Lower lobe of right lung (tissue), 2 donors: Measurements from ENCODE around the gene SELL. TPM values are rescaled to one million over a fixed set of nuclear protein-coding genes. Genes with fewer than 3 reads are reported as not detected.

Experiments used
- ATAC-seq, 2 donors: fragments of 200-7000 bp; cut with Tn5 transposase; one replicate each; pipeline ENCODE4 v1.9.1; 2020 to 2022; ENCODE audit warnings: mild to moderate bottlenecking in 2 of 2, moderate library complexity in 2 of 2
- DNase-seq: peaks from one replicate; pipeline ENCODE4 v3.0.0-alpha.2; 2020
- H3K27ac ChIP-seq: fragments of 200-600 bp; one replicate; pipeline ENCODE4 v1.8.0; 2022
- H3K27me3 ChIP-seq: fragments of 200-600 bp; one replicate; pipeline ENCODE4 v1.8.0; 2022; ENCODE audit warnings: low read depth
- H3K36me3 ChIP-seq: fragments of 200-600 bp; one replicate; pipeline ENCODE4 v1.8.0; 2022; ENCODE audit warnings: mild to moderate bottlenecking
- H3K4me1 ChIP-seq: fragments of 200-600 bp; one replicate; pipeline ENCODE4 v1.8.0; 2022
- H3K4me3 ChIP-seq: fragments of 200-600 bp; one replicate; pipeline ENCODE4 v1.8.0; 2022; ENCODE audit warnings: mild to moderate bottlenecking
- H3K9me3 ChIP-seq: fragments of 200-600 bp; one replicate; pipeline ENCODE4 v1.8.0; 2022
- intact Hi-C: fragments of 100-400 bp; cut with DNase I; formaldehyde crosslinking; loops from one replicate; pipeline ENCODE4 v1.11.0; 2022
- total RNA-seq: library from RNA; stranded (reverse); fragmentation: NEBNext Ultra II Directional; extraction: Animal tissue kit (Norgen Biotek cat#: 25700); gene quantifications from one replicate; pipeline ENCODE4 v1.2.1, GENCODE V29; 2021
- TF ChIP-seq, protein P1 (sequence below): fragments of 200-600 bp; IDR thresholded peaks from one replicate; pipeline ENCODE4 v1.8.0; 2022; ENCODE audit warnings: antibody characterized with exemption, mild to moderate bottlenecking
- donor health status: DM: no; HTN: yes; CAD: no; lungs with severe emphysema.

The SELL gene
- total RNA-seq, 1 donor from 2014 or later = 23.8 TPM

GRCh38 chr1:169745015-169745861 is 33.8 kb upstream of the SELL start:
- Histone ChIP-seq H3K36me3 (no peaks in the 10 kb centered on the region), H3K4me1 (peaks cover 20% of the 10 kb centered on the region), H3K4me3 (no peak overlapping the region), H3K27me3 (peaks cover under 1% of the 10 kb centered on the region), H3K27ac (no peak overlapping the region), H3K9me3 (no peaks in the 10 kb centered on the region)
- ATAC-seq (no peak), DNase-seq (no peak)
- TF ChIP-seq, protein P1, sequence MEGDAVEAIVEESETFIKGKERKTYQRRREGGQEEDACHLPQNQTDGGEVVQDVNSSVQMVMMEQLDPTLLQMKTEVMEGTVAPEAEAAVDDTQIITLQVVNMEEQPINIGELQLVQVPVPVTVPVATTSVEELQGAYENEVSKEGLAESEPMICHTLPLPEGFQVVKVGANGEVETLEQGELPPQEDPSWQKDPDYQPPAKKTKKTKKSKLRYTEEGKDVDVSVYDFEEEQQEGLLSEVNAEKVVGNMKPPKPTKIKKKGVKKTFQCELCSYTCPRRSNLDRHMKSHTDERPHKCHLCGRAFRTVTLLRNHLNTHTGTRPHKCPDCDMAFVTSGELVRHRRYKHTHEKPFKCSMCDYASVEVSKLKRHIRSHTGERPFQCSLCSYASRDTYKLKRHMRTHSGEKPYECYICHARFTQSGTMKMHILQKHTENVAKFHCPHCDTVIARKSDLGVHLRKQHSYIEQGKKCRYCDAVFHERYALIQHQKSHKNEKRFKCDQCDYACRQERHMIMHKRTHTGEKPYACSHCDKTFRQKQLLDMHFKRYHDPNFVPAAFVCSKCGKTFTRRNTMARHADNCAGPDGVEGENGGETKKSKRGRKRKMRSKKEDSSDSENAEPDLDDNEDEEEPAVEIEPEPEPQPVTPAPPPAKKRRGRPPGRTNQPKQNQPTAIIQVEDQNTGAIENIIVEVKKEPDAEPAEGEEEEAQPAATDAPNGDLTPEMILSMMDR = no peak
- intact Hi-C loops = no loop called here

- intact Hi-C loops = no loop called here
- H3K27ac ChIP-seq = no peak overlapping the region
- TF ChIP-seq, protein P1 = no peak
- no peaks in the 10 kb centered on the region for H3K27me3 ChIP-seq
- ATAC-seq (peak; percentile 76 to 90), DNase-seq (peak; percentile 50)
- H3K9me3 ChIP-seq = no peaks in the 10 kb centered on the region
- no peaks in the 10 kb centered on the region for H3K36me3 ChIP-seq
- H3K4me3 ChIP-seq = no peak overlapping the region
- peaks cover 26% of the 10 kb centered on the region for H3K4me1 ChIP-seq
These were observed 30.4 kb upstream of the SELL start for GRCh38 chr1:169741666-169742394.

DNA sequence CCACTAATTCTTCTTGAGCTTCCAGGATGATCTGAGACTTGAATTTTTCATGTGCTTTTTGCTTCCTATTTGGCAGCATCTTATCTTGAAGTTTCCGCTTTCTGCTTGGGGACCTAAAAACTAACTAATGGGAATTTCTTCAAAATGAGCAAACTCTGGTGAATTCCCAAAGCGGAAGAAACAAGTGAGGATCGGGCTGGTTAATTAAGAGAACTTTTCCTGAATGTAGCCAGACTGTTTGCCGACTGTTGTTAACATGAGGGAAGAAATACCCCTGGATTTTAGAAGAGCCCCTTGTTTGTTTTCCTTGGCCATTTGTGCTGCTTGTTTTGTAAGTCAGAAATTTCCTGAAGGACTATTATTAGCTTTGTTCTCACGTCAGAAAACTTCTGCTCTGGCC is 28.6 kb upstream of the SELL start:
- intact Hi-C loops = no loop called here
- Histone ChIP-seq H3K4me1 (peaks cover 26% of the 10 kb centered on the region), H3K27ac (no peak overlapping the region), H3K36me3 (no peaks in the 10 kb centered on the region), H3K9me3 (no peaks in the 10 kb centered on the region), H3K27me3 (no peaks in the 10 kb centered on the region), H3K4me3 (no peak overlapping the region)
- no peak for ATAC-seq
- TF ChIP-seq, protein P1 = no peak
- DNase-seq = no peak

GRCh38 chr1:169733924-169734323 is 22.5 kb upstream of the SELL start, which contains the start of gene SELE:
SELE (minus strand) TSS chr1:169734079; CDS start chr1:169733612, 467 bp downstream.
- intact Hi-C loops = no loop called here
- H3K4me3 ChIP-seq = no peak within 1 kb of the TSS
- ATAC-seq = no peak
- no peaks in the 10 kb centered on the region for H3K9me3 ChIP-seq
- H3K36me3 ChIP-seq = no peaks in the 10 kb centered on the region
- TF ChIP-seq, protein P1 = no peak
- H3K27me3 ChIP-seq = no peaks in the 10 kb centered on the region
- H3K27ac ChIP-seq = no peak within 1 kb of the TSS
- no peaks in the 10 kb centered on the region for H3K4me1 ChIP-seq
- no peak for DNase-seq

DNA sequence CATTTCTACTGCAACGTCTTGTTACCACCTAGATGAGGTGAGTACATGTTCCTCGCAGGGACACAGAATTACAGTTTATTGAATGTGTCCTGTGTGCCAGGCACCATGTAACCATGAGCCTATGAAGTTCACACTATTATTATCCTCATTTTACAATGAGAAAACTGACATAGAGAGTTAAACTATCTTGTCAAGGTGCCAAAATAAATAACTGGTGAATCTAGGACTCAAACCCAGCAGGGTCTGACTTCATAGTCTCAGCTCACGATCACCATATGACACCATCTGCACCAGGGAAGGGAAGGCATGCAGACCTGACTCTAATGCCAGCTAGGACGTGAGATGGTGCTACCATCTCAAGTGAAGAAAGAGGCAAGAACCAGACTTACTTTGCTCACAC is 20.0 kb upstream of the SELL start:
- Histone ChIP-seq H3K36me3 (no peaks in the 10 kb centered on the region), H3K27ac (no peak overlapping the region), H3K27me3 (no peaks in the 10 kb centered on the region), H3K9me3 (no peaks in the 10 kb centered on the region), H3K4me3 (no peak overlapping the region), H3K4me1 (peaks cover 3% of the 10 kb centered on the region)
- no peak for DNase-seq
- intact Hi-C loops = no loop called here
- no peak for ATAC-seq
- TF ChIP-seq, protein P1 = no peak
